GM19463 (cell line): Measurements from ENCODE around the gene PCDHB16.
"Not testable (repeated sequence)": the region's sequence is repeated elsewhere in the genome, so short reads cannot be mapped to it uniquely, and the experiment has no call there.

Source experiments
- ATAC-seq: cut with Tn5 transposase; IDR thresholded peaks from one replicate; pipeline ENCODE4 v1.9.1; 2021; ENCODE audit warnings: mild to moderate bottlenecking, moderate library complexity; ENCODE audit not compliant: unreplicated experiment

The PCDHB16 gene

DNA sequence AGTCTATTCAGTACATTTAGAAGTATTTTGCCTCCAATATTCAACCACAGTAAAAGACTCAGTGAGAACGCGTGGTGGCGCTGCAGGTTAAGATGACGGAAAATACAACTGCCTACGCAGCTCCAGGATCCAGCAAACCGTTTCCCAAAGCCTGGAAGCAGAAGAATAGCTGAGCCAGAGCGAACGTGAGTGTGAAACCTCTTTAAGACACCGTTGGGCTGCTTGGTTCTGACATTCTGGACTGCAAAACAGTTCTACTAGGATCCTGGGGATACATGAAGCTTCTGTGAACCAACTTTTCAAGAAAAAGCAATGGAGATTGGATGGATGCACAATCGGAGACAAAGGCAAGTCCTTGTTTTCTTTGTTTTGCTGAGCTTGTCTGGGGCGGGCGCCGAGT lies at the start of gene PCDHB16:
TSS of gene PCDHB16 (plus strand) at position 140 of the 400 bp plus-strand sequence. CDS start at position 313, 173 bp downstream.
- no peak for ATAC-seq

DNA sequence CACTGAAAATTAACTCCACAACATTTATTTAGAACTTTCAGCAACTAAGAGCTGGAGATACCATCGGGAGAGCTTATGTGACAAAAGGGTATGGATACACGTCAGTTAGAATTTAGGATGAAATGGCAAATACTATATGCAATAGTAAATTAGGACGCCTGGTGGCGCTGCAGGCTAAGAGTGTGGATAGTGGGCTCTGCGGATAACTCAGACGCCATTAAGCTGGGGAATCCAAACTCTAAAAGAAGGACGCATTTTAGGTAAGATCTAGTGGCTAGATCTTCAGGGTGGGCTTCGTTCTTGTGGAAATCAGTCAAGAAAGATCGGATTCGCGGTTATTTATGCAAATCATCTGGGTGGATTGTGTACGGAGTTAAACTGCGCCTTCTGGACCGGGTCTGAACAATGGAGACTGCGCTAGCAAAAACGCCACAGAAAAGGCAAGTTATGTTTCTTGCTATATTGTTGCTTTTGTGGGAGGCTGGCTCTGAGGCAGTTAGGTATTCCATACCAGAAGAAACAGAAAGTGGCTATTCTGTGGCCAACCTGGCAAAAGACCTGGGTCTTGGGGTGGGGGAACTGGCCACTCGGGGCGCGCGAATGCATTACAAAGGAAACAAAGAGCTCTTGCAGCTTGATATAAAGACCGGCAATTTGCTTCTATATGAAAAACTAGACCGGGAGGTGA lies 47.0 kb upstream of the PCDHB16 start, which contains the start of gene PCDHB5:
TSS of gene PCDHB5 (plus strand) at position 177 of the 688 bp plus-strand sequence. CDS start at position 406, 229 bp downstream.
- ATAC-seq = no peak

- ATAC-seq = no peak
These were observed 46.4 kb upstream of the PCDHB16 start for GRCh38 chr5:141135718-141136266.

DNA sequence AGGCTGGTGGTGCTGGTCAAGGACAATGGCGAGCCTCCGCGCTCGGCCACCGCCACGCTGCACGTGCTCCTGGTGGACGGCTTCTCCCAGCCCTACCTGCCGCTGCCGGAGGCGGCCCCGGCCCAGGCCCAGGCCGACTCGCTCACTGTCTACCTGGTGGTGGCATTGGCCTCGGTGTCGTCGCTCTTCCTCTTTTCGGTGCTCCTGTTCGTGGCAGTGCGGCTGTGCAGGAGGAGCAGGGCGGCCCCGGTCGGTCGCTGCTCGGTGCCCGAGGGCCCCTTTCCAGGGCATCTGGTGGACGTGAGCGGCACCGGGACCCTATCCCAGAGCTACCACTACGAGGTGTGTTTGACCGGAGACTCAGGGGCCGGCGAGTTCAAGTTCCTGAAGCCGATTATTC lies 44.8 kb upstream of the PCDHB16 start:
- ATAC-seq = not testable (repeated sequence)

DNA sequence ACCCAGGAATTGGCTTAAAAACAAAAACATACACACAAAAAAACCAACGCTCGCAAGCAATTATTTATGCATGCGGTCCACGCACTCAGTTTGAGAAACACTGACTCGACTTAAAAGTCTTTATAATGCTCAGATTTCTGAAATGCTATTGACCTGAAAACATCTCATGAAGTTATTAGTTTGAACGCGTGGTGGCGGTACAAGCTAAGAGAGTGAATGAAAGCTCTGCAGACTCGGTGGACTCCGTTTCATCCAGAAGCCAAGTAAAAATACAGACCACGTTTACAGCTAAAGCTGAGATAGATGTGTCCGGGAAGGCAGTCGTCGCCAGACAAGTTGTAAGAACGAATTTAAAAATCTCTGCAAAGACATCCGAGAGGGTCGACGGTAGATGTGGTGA lies 32.4 kb upstream of the PCDHB16 start, which contains the start of gene PCDHB6:
TSS of gene PCDHB6 (plus strand) at position 246 of the 400 bp plus-strand sequence. CDS start 201 bp downstream, outside the sequence.
- no peak for ATAC-seq

DNA sequence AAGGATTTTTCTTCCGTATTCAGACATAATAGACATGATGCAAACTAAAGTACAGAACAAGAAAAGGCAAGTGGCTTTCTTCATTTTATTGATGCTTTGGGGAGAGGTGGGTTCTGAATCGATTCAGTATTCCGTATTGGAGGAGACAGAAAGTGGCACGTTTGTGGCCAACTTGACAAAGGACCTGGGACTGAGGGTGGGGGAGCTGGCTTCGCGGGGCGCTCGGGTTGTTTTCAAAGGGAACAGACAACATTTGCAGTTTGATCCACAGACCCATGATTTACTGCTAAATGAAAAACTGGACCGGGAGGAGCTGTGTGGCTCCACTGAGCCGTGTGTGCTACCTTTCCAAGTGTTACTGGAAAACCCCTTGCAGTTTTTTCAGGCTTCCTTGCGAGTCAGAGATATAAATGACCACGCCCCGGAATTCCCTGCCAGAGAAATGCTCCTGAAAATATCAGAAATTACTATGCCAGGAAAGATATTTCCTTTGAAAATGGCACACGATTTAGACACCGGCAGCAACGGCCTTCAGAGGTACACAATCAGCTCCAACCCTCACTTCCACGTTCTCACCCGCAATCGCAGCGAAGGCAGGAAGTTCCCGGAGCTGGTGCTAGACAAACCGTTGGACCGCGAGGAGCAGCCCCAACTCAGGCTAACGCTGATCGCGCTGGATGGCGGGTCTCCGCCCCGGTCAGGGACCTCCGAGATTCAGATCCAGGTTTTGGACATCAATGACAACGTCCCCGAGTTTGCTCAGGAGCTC lies 31.8 kb upstream of the PCDHB16 start:
- no peak for ATAC-seq

- no peak for ATAC-seq
These were observed 31.2 kb upstream of the PCDHB16 start for GRCh38 chr5:141150993-141151325.

- not testable (repeated sequence) for ATAC-seq
These were observed 30.6 kb upstream of the PCDHB16 start for GRCh38 chr5:141151632-141152031.

DNA sequence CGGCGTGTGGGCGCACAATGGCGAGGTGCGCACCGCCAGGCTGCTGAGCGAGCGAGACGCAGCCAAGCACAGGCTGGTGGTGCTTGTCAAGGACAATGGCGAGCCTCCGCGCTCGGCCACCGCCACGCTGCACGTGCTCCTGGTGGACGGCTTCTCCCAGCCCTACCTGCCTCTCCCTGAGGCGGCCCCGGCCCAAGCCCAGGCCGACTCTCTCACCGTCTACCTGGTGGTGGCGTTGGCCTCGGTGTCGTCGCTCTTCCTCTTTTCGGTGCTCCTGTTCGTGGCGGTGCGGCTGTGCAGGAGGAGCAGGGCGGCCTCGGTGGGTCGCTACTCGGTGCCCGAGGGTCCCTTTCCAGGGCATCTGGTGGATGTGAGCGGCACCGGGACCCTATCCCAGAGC lies 30.1 kb upstream of the PCDHB16 start:
- not testable (repeated sequence) for ATAC-seq

DNA sequence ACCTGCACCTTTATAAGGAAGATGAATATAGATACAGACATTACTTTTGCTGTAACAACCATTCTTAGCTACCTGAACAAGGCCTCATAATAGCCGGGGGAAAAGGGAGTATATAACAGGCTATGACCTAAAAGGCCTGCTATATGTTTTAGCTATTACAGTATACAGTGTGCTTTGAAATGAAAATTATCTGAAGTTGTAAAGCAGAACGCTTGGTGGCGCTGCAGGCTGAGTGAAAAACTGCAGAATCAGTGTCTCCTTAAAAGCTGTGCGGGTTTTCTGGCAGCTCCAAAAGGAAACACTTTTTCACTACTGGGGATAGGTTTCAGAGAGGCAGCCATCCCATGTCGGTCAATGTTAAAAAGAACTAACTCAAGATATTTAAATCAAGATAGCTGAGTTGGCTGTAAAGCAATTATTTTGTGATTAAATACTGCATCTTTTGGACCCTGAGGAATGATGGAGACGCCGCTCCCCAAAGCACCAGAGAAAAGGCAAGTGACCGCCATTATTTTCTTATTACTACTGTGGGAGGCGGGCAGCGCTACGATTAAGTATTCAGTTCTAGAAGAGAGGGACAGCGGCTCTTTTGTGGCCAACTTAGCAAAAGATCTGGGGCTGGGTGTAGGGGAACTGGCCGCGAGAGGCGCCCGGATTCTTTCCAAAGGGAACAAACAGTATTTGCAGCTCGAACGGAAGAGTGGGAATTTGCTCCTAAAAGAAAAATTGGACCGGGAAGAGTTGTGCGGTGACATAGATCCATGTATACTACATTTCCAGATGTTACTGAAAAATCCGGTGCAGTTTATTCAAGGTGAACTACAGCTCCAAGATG lies 26.4 kb upstream of the PCDHB16 start:
- ATAC-seq = no peak

- not testable (repeated sequence) for ATAC-seq
These were observed 24.8 kb upstream of the PCDHB16 start for GRCh38 chr5:141157356-141157755.

DNA sequence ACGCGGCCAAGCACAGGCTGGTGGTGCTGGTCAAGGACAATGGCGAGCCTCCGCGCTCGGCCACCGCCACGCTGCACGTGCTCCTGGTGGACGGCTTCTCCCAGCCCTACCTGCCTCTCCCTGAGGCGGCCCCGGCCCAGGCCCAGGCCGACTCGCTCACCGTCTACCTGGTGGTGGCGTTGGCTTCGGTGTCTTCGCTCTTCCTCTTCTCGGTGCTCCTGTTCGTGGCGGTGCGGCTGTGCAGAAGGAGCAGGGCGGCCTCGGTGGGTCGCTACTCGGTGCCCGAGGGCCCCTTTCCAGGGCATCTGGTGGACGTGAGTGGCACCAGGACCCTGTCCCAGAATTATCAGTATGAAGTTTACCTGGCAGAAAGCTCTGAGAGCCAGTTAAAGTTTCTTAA lies 24.3 kb upstream of the PCDHB16 start:
- not testable (repeated sequence) for ATAC-seq

GRCh38 chr5:141172381-141173204 lies 9.6 kb upstream of the PCDHB16 start, which contains the start of gene PCDHB7:
PCDHB7 (plus strand) TSS chr5:141172644; CDS start chr5:141172836, 192 bp downstream.
- ATAC-seq = no peak

- not testable (repeated sequence) for ATAC-seq
These were observed 7.7 kb upstream of the PCDHB16 start for GRCh38 chr5:141174291-141175104.

GRCh38 chr5:141175933-141176332 lies 6.3 kb upstream of the PCDHB16 start:
- no peak for ATAC-seq

DNA sequence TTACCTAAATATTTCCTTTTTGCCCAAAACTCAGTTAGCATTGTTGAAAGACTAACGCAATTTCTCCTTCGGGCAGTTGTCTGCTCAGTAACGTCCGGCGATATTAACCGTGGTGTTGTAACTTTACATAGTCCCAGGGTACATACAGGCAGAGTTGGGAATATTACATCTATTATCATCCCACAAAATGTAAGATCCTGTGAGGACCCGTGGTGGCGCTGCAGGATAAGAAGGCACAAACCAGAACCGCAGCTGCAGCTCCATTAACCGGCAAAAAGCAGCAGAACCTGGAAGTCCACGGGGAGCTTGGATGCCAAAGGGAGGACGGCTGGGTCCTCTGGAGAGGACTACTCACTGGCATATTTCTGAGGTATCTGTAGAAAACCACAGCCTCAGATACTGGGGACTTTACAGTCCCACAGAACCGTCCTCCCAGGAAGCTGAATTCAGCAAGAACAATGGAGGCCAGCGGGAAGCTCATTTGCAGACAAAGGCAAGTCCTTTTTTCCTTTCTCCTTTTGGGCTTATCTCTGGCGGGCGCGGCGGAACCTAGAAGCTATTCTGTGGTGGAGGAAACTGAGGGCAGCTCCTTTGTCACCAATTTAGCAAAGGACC lies 4.5 kb upstream of the PCDHB16 start, which contains the start of gene PCDHB8:
TSS of gene PCDHB8 (plus strand) at position 214 of the 615 bp plus-strand sequence. CDS start at position 459, 245 bp downstream.
- ATAC-seq = not testable (repeated sequence)

GRCh38 chr5:141179371-141179770 lies 2.8 kb upstream of the PCDHB16 start:
- ATAC-seq = not testable (repeated sequence)

DNA sequence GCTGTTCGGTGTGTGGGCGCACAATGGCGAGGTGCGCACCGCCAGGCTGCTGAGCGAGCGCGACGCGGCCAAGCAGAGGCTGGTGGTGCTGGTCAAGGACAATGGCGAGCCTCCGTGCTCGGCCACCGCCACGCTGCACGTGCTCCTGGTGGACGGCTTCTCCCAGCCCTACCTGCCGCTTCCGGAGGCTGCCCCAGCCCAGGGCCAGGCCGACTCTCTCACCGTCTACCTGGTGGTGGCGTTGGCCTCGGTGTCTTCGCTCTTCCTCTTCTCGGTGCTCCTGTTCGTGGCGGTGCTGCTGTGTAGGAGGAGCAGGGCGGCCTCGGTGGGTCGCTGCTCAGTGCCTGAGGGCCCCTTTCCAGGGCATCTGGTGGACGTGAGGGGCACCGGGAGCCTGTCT lies 2.3 kb upstream of the PCDHB16 start:
- ATAC-seq = not testable (repeated sequence)
